ENCODE data around the gene HOXD8. TPM values are rescaled to one million over a fixed set of nuclear protein-coding genes. Genes with fewer than 3 reads are reported as not detected.

Gene HOXD8
- total and polyA plus RNA-seq, 2 experiments from 2014 or later = 19.7 to 27.8 TPM

- Histone ChIP-seq H3K79me2 (ENCODE audit: insufficient read depth) (peaks cover 92% of the 10 kb centered on the region), H3K4me2 (ENCODE audit: unreplicated experiment) (no peak overlapping the region), H3K4me1 (ENCODE audit: insufficient read depth) (no peaks in the 10 kb centered on the region; the same call in 1 of the 2 replicates), H3K9me3 (ENCODE audit: low read depth) (no peaks in the 10 kb centered on the region), H3K27ac (no peak overlapping the region; the same call in 1 of the 2 replicates), H3K9me2 (ENCODE audit: insufficient read depth) (no peaks in the 10 kb centered on the region), H3K9ac (no peak overlapping the region), H3F3A (ENCODE audit: insufficient read depth) (peaks cover 16% of the 10 kb centered on the region), H3K4me3 (no peak overlapping the region), H3K36me3 (ENCODE audit: low read depth) (peaks cover 10% of the 10 kb centered on the region; the same call in 1 of the 2 replicates), H2AFZ (no peak overlapping the region), H3K27me3 (replicated peaks; ENCODE audit: insufficient read depth) (no peaks in the 10 kb centered on the region), H4K20me1 (ENCODE audit: insufficient read depth) (no peaks in the 10 kb centered on the region)
- 83 to 88% methylated on average over 11 of the region's 11 CpGs for WGBS, 2 experiments (ENCODE audit: low coverage in 1 of 2, low lambda C conversion rate in 2 of 2, missing lambda C conversion rate in 2 of 2)
- in situ Hi-C loops (cut with MboI) = loop anchor here (25.0 kb wide), 1 partner anchor 1619 kb away; no protein-coding TSS in a partner anchor
- no peak for DNase-seq
- no peak for TF ChIP-seq EZH2 (IDR thresholded peaks at IDR 0.05; ENCODE audit: insufficient read depth, poor library complexity, severe bottlenecking)
- TF ChIP-seq EZH2phosphoT487 (IDR thresholded peaks at IDR 0.05; ENCODE audit: insufficient read depth, low read depth) = no peak
These were observed 11.6 kb upstream of the HOXD8 start for GRCh38 chr2:176117823-176118371.

GRCh38 chr2:176118601-176119339 is 10.7 kb upstream of the HOXD8 start:
- Histone ChIP-seq H3K9me3 (ENCODE audit: low read depth) (no peaks in the 10 kb centered on the region), H3K27me3 (replicated peaks; ENCODE audit: insufficient read depth) (no peaks in the 10 kb centered on the region), H3K4me2 (ENCODE audit: unreplicated experiment) (peak overlapping the region; percentile 13), H3K4me1 (ENCODE audit: insufficient read depth) (no peaks in the 10 kb centered on the region; the same call in 1 of the 2 replicates), H3K4me3 (no peak overlapping the region), H2AFZ (no peak overlapping the region), H3K9ac (no peak overlapping the region), H4K20me1 (ENCODE audit: insufficient read depth) (no peaks in the 10 kb centered on the region), H3K9me2 (ENCODE audit: insufficient read depth) (no peaks in the 10 kb centered on the region), H3K27ac (peak overlapping the region; percentile 4; the same call in 1 of the 2 replicates), H3F3A (ENCODE audit: insufficient read depth) (peaks cover 13% of the 10 kb centered on the region), H3K36me3 (ENCODE audit: low read depth) (peaks cover 10% of the 10 kb centered on the region; the same call in 1 of the 2 replicates), H3K79me2 (ENCODE audit: insufficient read depth) (peaks cover 91% of the 10 kb centered on the region)
- 57 to 61% methylated on average over 24 of the region's 24 CpGs for WGBS, 2 experiments (ENCODE audit: low coverage in 1 of 2, low lambda C conversion rate in 2 of 2, missing lambda C conversion rate in 2 of 2)
- peak; percentile 78 for DNase-seq
- TF ChIP-seq EZH2phosphoT487 (IDR thresholded peaks at IDR 0.05; ENCODE audit: insufficient read depth, low read depth) (no peak), EZH2 (IDR thresholded peaks at IDR 0.05; ENCODE audit: insufficient read depth, poor library complexity, severe bottlenecking) (no peak)
- in situ Hi-C loops (cut with MboI) = loop anchor here (25.0 kb wide), 1 partner anchor 1619 kb away; no protein-coding TSS in a partner anchor

GRCh38 chr2:176120364-176121189 is 8.9 kb upstream of the HOXD8 start:
- H3K27me3 ChIP-seq (replicated peaks; ENCODE audit: insufficient read depth) = no peaks in the 10 kb centered on the region
- H3F3A ChIP-seq (ENCODE audit: insufficient read depth) = peaks cover 11% of the 10 kb centered on the region
- H3K9me3 ChIP-seq (ENCODE audit: low read depth) = no peaks in the 10 kb centered on the region
- TF ChIP-seq EZH2phosphoT487 (IDR thresholded peaks at IDR 0.05; ENCODE audit: insufficient read depth, low read depth) = no peak
- TF ChIP-seq EZH2 (IDR thresholded peaks at IDR 0.05; ENCODE audit: insufficient read depth, poor library complexity, severe bottlenecking) = no peak
- H3K9ac ChIP-seq = no peak overlapping the region
- in situ Hi-C loops (cut with MboI) = loop anchor here (10.0 to 25.0 kb wide), 2 partner anchors 704 to 1617 kb away; no protein-coding TSS in a partner anchor
- H3K4me3 ChIP-seq = no peak overlapping the region
- H3K4me1 ChIP-seq (ENCODE audit: insufficient read depth) = no peaks in the 10 kb centered on the region
- WGBS, 2 experiments (ENCODE audit: low coverage in 1 of 2, low lambda C conversion rate in 2 of 2, missing lambda C conversion rate in 2 of 2) = 93 to 94% methylated on average over 13 of the region's 13 CpGs
- H4K20me1 ChIP-seq (ENCODE audit: insufficient read depth) = no peaks in the 10 kb centered on the region
- DNase-seq = no peak
- H3K4me2 ChIP-seq (ENCODE audit: unreplicated experiment) = no peak overlapping the region
- H3K79me2 ChIP-seq (ENCODE audit: insufficient read depth) = peaks cover 81% of the 10 kb centered on the region
- no peak overlapping the region for H2AFZ ChIP-seq
- H3K9me2 ChIP-seq (ENCODE audit: insufficient read depth) = no peaks in the 10 kb centered on the region
- peaks cover 10% of the 10 kb centered on the region; the same call in 1 of the 2 replicates for H3K36me3 ChIP-seq (ENCODE audit: low read depth)
- no peak overlapping the region for H3K27ac ChIP-seq
